Natural killer cell treated with Interleukin-12 subunit alpha and Interleukin-12 subunit beta and Interleukin-15 and Interleukin-18, amount 100 ng/mL, for 72 hours (primary cell): ENCODE measurements around the gene TRAPPC10. TPM values are rescaled to one million over a fixed set of nuclear protein-coding genes. Genes with fewer than 3 reads are reported as not detected.
A peak's percentile ranks its signal among the peaks of the same experiment; 100 is the strongest.

ENCODE experiments used
- ATAC-seq, 2 donors: fragments of 150-1000 bp; cut with Tn5 transposase in 1 of 2; sonication (Bioruptor Pico), chemical (Tn5 transposase) in 1 of 2; 2 replicates each; pipeline ENCODE4 v1.10.0; 2021
- DNase-seq: peaks from one replicate; pipeline ENCODE4 v3.0.0; 2022; ENCODE audit warnings: low spot score
- H3K27ac Mint-ChIP-seq, 2 donors: 1 replicate in 1 of 2; 2 replicates in 1 of 2; pipeline ENCODE4 v1.8.0; 2022; ENCODE audit warnings: mixed read lengths in 2 of 2, mild to moderate bottlenecking in 1 of 2, moderate library complexity in 1 of 2
- H3K27me3 Mint-ChIP-seq, 2 donors: 1 replicate in 1 of 2; 2 replicates in 1 of 2; pipeline ENCODE4 v1.8.0; 2022; ENCODE audit warnings: mixed read lengths in 2 of 2
- H3K36me3 Mint-ChIP-seq: one replicate; pipeline ENCODE4 v1.8.0; 2022; ENCODE audit warnings: mixed read lengths
- H3K4me1 Mint-ChIP-seq, 2 donors: 1 replicate in 1 of 2; 2 replicates in 1 of 2; pipeline ENCODE4 v1.8.0; 2022; ENCODE audit warnings: low read depth in 2 of 2, mixed read lengths in 2 of 2, mild to moderate bottlenecking in 1 of 2
- H3K4me3 Mint-ChIP-seq: one replicate; pipeline ENCODE4 v1.8.0; 2022; ENCODE audit warnings: mixed read lengths
- H3K9me3 Mint-ChIP-seq: 2 replicates; pipeline ENCODE4 v1.8.0; 2022; ENCODE audit warnings: mixed read lengths
- total RNA-seq, 2 donors: library from RNA; stranded (reverse); gene quantifications; one replicate each; pipeline ENCODE4 v1.2.3, GENCODE V29; 2022

Gene TRAPPC10
- total RNA-seq, 2 donors from 2014 or later = 90.3 to 148 TPM

GRCh38 chr21:44062380-44062779 lies 50.3 kb downstream of the TRAPPC10 start:
- Mint-ChIP-seq H3K27me3 (no peaks in the 10 kb centered on the region), H3K9me3 (no peaks in the 10 kb centered on the region), H3K27ac (no peak overlapping the region), H3K4me1 (peaks cover 41 to 46% of the 10 kb centered on the region in 2 donors), H3K36me3 (peaks cover 17% of the 10 kb centered on the region), H3K4me3 (no peak overlapping the region)
- DNase-seq (no peak), ATAC-seq (no peak)

GRCh38 chr21:44063151-44063912 lies 51.2 kb downstream of the TRAPPC10 start:
- Mint-ChIP-seq H3K9me3 (no peaks in the 10 kb centered on the region), H3K27ac (peak overlapping the region; percentile 82 to 91), H3K4me3 (no peak overlapping the region), H3K36me3 (peaks cover 16% of the 10 kb centered on the region), H3K4me1 (peaks cover 40 to 45% of the 10 kb centered on the region in 2 donors), H3K27me3 (no peaks in the 10 kb centered on the region)
- no peak for ATAC-seq
- DNase-seq = no peak

GRCh38 chr21:44064852-44065403 lies 52.8 kb downstream of the TRAPPC10 start:
- Mint-ChIP-seq H3K9me3 (no peaks in the 10 kb centered on the region), H3K27ac (peak overlapping the region; percentile 82 to 91), H3K27me3 (no peaks in the 10 kb centered on the region), H3K4me3 (peak overlapping the region; percentile 68), H3K36me3 (peaks cover 11% of the 10 kb centered on the region), H3K4me1 (peaks cover 49 to 55% of the 10 kb centered on the region in 2 donors)
- DNase-seq = no peak
- peak in 1 of 2 donors; percentile 63 for ATAC-seq

DNA sequence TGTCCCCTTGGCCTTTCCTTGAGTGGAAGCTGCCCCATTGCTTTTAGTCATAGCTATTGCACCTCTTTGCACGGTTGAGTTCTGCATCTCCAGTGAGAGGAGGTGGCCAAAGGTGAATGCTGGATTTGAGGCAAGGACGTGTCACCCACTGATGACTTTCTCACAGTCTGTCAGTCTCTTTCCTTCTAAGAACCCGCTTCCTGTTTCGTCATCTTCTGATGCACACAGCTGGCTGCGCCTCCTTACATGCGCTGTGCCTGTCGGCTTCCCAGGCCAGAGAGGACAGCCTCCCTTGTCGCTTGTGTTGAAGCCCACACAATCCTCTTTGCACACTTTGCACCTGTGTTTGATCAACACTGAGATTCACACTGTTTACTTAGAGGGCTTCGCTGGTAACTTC lies 53.3 kb downstream of the TRAPPC10 start:
- DNase-seq = peak; percentile 89
- peak; percentile 98 for ATAC-seq
- no peaks in the 10 kb centered on the region for H3K27me3 Mint-ChIP-seq
- H3K4me1 Mint-ChIP-seq = peaks cover 51 to 56% of the 10 kb centered on the region in 2 donors
- H3K4me3 Mint-ChIP-seq = peak overlapping the region; percentile 68
- H3K36me3 Mint-ChIP-seq = peaks cover 11% of the 10 kb centered on the region
- peak overlapping the region; percentile 82 to 91 for H3K27ac Mint-ChIP-seq
- H3K9me3 Mint-ChIP-seq = no peaks in the 10 kb centered on the region

DNA sequence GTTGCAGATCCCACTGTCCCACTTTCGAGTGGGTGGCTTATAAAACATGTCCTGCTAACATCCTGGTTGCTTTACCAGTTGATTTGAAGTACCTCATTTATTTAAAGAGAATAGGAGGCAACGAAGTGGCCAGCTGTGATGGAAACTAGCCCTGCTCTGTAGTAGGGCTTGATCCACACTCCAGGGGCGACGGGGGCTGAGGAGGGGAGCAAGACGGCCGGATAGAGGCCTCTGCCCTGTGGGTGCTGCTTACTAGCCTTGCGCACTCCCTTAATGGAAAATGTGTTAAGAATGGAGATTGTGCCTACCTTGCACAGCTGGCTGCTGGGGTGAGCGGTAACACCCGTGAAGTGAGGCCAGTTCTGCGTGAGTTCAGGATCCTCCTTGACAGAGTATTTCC lies 54.0 kb downstream of the TRAPPC10 start:
- no peaks in the 10 kb centered on the region for H3K27me3 Mint-ChIP-seq
- H3K4me1 Mint-ChIP-seq = peaks cover 53 to 56% of the 10 kb centered on the region in 2 donors
- H3K36me3 Mint-ChIP-seq = peaks cover 11% of the 10 kb centered on the region
- no peak for DNase-seq
- no peak for ATAC-seq
- H3K9me3 Mint-ChIP-seq = no peaks in the 10 kb centered on the region
- H3K27ac Mint-ChIP-seq = peak overlapping the region; percentile 82 to 91
- H3K4me3 Mint-ChIP-seq = peak overlapping the region; percentile 68

DNA sequence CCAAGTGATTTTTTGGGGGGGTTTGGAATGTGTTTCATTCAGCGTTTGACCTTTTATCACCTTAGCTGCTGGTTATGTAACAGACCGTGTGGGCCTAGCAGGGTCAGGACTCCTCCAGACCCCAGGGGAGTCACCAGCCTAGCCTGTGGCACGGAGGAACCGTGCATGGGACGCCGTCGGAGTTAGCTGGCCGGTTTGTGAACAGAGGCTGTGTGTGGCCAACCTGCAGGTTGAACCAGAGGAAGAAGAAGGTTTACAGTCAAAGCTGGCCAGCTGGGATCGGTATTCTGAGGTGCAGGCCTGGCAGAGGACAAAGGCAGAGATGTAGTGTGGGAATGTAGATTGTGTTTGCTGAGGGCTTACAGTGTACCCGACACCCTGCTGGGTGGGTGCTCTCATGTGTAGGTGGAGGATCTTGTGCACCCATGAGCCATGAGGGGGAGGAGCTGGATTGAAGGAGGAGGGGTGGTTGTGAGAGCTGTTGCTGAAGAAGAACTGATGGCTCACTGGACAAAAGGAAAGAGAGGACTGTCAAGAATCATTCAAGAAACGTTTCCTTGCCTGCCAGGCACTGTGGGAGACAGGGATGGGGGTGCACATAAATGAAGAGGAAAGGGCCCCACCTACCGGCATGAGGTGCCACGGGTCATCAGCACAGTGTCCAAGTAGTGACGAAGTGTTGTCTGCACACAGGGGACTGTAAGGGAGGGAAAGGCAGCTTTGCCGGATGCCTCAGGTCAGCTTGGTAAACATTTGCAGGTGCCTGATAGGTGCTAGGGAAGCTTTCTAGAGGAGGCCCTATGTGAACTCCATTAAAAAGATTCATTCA lies 55.1 kb downstream of the TRAPPC10 start:
- no peaks in the 10 kb centered on the region for H3K9me3 Mint-ChIP-seq
- no peak for DNase-seq
- H3K27ac Mint-ChIP-seq = peak overlapping the region; percentile 34 to 82
- ATAC-seq = no peak
- no peaks in the 10 kb centered on the region for H3K27me3 Mint-ChIP-seq
- peaks cover 11% of the 10 kb centered on the region for H3K36me3 Mint-ChIP-seq
- H3K4me3 Mint-ChIP-seq = peak overlapping the region; percentile 3
- H3K4me1 Mint-ChIP-seq = peaks cover 56 to 58% of the 10 kb centered on the region in 2 donors

DNA sequence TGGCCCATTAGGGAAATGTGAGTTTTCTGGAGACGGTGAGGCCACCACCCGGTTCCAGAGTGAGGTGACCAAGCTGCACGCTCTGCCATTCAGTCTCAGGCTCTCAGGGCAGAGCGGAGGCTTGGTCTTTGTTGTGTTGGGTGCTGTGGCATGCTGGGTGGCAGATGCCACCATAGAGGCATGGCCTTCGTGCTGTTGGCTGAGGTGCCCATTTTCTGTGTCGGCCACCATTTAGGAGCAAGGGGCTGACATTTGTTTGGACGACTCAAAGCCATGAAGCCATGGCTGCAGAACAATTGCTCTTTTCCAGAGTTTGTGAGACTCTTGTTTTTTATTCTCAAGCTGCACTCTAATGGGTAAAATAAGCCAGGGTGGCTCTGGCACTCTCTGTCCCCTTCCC lies 58.3 kb downstream of the TRAPPC10 start:
- Mint-ChIP-seq H3K4me3 (no peak overlapping the region), H3K27ac (peak overlapping the region in 1 of 2 donors; percentile 3), H3K36me3 (peaks cover 27% of the 10 kb centered on the region), H3K9me3 (no peaks in the 10 kb centered on the region), H3K4me1 (peaks cover 56 to 59% of the 10 kb centered on the region in 2 donors), H3K27me3 (no peaks in the 10 kb centered on the region)
- no peak for ATAC-seq
- DNase-seq = peak; percentile 38

DNA sequence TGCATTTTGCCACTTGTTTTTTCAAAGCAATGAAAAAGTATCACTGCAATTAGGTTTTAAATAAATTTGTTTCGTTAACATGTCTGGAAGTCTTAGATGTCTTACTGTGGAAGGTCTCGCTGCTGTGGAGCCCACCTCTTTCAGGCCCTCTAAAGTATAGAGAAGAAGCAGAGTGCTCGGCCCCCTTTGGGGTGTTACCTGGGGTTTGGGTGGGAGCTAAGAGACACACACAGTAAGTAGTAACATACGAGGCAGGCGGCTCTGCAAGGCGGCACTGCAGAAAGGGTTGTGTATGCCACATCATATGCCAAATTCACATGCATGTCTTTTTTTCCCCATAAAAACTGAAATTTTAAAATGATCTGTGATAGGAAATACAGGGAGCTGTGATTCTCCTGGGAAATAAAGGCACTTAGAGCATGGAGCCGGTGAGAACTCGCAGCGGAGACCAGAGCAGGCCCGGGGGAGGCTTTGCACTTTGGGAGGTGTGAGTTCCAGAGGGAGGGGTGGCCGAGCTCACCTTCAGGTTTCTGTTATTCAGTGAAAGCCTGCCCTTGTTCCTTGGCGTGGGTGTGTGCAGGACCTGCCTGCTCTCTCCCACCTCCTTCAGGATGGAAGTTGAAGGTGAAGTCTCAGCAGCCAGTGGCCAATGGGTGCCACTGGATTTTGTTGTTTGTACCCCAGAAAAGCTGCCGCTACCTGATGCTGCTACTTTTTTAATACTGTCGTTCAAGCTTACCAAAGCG lies 59.4 kb downstream of the TRAPPC10 start:
- H3K36me3 Mint-ChIP-seq = peaks cover 32% of the 10 kb centered on the region
- no peak for ATAC-seq
- DNase-seq = peak; percentile 53
- no peak overlapping the region for H3K4me3 Mint-ChIP-seq
- H3K27ac Mint-ChIP-seq = peak overlapping the region in 1 of 2 donors; percentile 21
- peaks cover 52 to 56% of the 10 kb centered on the region in 2 donors for H3K4me1 Mint-ChIP-seq
- no peaks in the 10 kb centered on the region for H3K27me3 Mint-ChIP-seq
- no peaks in the 10 kb centered on the region for H3K9me3 Mint-ChIP-seq

DNA sequence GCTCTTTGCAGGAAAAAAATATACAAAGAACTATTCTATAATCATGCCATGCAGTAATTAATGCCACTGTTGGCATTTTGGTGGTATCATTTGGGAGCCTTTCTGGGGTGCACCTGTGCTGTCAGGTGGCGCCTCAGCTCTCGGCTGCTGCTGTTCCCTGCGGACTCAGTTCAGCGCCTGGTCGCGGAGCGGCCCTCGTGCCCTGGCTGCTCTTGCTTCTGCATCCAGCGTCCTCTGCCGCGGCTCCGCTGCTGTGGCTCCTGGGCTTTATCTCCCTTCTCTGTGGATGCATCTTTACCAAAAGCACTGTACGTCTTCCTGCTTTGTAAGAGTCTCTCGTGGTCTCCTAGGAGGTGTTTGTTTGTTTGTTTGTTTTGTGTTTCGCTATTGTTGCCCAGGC lies 60.0 kb downstream of the TRAPPC10 start:
- Mint-ChIP-seq H3K9me3 (no peaks in the 10 kb centered on the region), H3K36me3 (peaks cover 31% of the 10 kb centered on the region)
- peak; percentile 18 for DNase-seq

GRCh38 chr21:44074315-44074958 lies 62.3 kb downstream of the TRAPPC10 start:
- Mint-ChIP-seq H3K4me1 (peaks cover 44 to 49% of the 10 kb centered on the region in 2 donors), H3K27ac (peak overlapping the region; percentile 57 to 62), H3K4me3 (no peak overlapping the region), H3K36me3 (peaks cover 33% of the 10 kb centered on the region), H3K9me3 (no peaks in the 10 kb centered on the region), H3K27me3 (no peaks in the 10 kb centered on the region)
- DNase-seq = peak; percentile 56
- peak in 1 of 2 donors; percentile 20 for ATAC-seq

More for the DNA sequence above, 60.0 kb downstream of the TRAPPC10 start:
- Mint-ChIP-seq H3K27me3 (no peaks in the 10 kb centered on the region), H3K4me1 (peaks cover 49 to 52% of the 10 kb centered on the region in 2 donors), H3K27ac (peak overlapping the region in 1 of 2 donors; percentile 55), H3K4me3 (no peak overlapping the region)
- no peak for ATAC-seq

GRCh38 chr21:44076316-44076715 lies 64.2 kb downstream of the TRAPPC10 start:
- H3K27ac Mint-ChIP-seq = peak overlapping the region; percentile 22 to 45
- ATAC-seq (no peak), DNase-seq (no peak)
- H3K9me3 Mint-ChIP-seq = no peaks in the 10 kb centered on the region
- peaks cover 44% of the 10 kb centered on the region for H3K36me3 Mint-ChIP-seq
- peaks cover 46 to 53% of the 10 kb centered on the region in 2 donors for H3K4me1 Mint-ChIP-seq
- H3K27me3 Mint-ChIP-seq = no peaks in the 10 kb centered on the region
- H3K4me3 Mint-ChIP-seq = no peak overlapping the region

GRCh38 chr21:44078411-44078981 lies 66.4 kb downstream of the TRAPPC10 start:
- H3K4me1 Mint-ChIP-seq = peaks cover 55 to 65% of the 10 kb centered on the region in 2 donors
- peak; percentile 49 for DNase-seq
- ATAC-seq = no peak
- H3K9me3 Mint-ChIP-seq = no peaks in the 10 kb centered on the region
- H3K36me3 Mint-ChIP-seq = peaks cover 48% of the 10 kb centered on the region
- H3K4me3 Mint-ChIP-seq = peak overlapping the region; percentile 38
- H3K27me3 Mint-ChIP-seq = no peaks in the 10 kb centered on the region
- peak overlapping the region; percentile 94 to 95 for H3K27ac Mint-ChIP-seq
